GM12892 (cell line): ENCODE measurements around the gene TENM3.

ENCODE experiments used
- POLR2A ChIP-seq: IDR thresholded peaks from 2 replicates; pipeline ENCODE4 v1.6.1; 2011; ENCODE audit warnings: low read depth, low read length, control low read depth
- POLR2AphosphoS5 ChIP-seq: IDR thresholded peaks from 2 replicates; pipeline ENCODE4 v1.6.1; 2011; ENCODE audit warnings: low read depth, low read length, control low read depth

DNA sequence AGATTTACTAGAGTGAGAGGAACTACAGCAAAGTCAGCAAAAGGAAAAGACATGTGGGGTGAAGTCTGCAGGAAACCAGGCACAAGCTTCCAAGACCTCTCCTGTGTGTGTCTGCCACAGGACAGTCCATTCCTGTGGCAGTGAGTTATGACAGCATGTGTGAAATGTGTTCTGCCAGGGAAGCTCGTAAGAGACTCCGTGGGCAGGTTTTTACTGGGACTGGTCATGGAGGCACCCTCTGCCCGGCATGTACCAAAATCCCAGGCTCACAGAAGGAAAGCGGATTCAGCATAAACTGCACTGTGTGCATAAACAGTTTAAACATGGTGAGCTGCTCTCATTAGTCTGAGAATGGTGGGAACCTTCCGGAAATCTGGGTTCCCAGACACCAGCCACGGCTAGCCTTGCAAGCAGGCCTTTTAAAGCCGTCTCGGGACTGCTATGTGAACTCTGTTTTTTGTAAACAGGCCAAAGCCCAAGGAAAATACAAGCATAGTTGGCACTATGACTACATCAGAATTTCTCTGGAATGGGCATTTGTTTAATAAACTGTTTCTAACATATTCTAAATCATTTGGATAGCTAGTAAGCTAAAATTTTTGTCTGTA is 288.5 kb downstream of the TENM3 start:
- no peak for TF ChIP-seq POLR2A
- no peak for TF ChIP-seq POLR2AphosphoS5
